Ureter (tissue), 1 donor: ENCODE measurements around the gene EMP2. TPM values are rescaled to one million over a fixed set of nuclear protein-coding genes. Genes with fewer than 3 reads are reported as not detected.
A peak's percentile ranks its signal among the peaks of the same experiment; 100 is the strongest.

Experiments
- DNase-seq: peaks from one replicate; pipeline ENCODE4 v3.0.0-alpha.2; 2020; ENCODE audit warnings: low spot score
- total RNA-seq: library from RNA; stranded (reverse); gene quantifications from one replicate; pipeline ENCODE4 v1.2.4, GENCODE V29; 2023
- donor health status: DM: yes; HTN: yes; CAD: no.

EMP2 gene
- total RNA-seq, 1 donor from 2014 or later: 174 TPM

- DNase-seq: no peak
These were observed 30.2 kb upstream of the EMP2 start for GRCh38 chr16:10610499-10611184.

GRCh38 chr16:10609402-10609774 is 29.0 kb upstream of the EMP2 start:
- no peak for DNase-seq

GRCh38 chr16:10608687-10609401 is 28.4 kb upstream of the EMP2 start:
- no peak for DNase-seq

- DNase-seq: no peak
These were observed 26.8 kb upstream of the EMP2 start for GRCh38 chr16:10607157-10607556.

- DNase-seq: no peak
These were observed 26.2 kb upstream of the EMP2 start for GRCh38 chr16:10606607-10607006.

- DNase-seq: no peak
These were observed 25.2 kb upstream of the EMP2 start for GRCh38 chr16:10605636-10606035.

- DNase-seq: no peak
These were observed 21.3 kb upstream of the EMP2 start for GRCh38 chr16:10601444-10602408.

GRCh38 chr16:10600782-10601443 is 20.5 kb upstream of the EMP2 start:
- DNase-seq: no peak

GRCh38 chr16:10599626-10600025 is 19.2 kb upstream of the EMP2 start:
- DNase-seq: no peak

- peak; percentile 70 for DNase-seq
These were observed 17.8 kb upstream of the EMP2 start for GRCh38 chr16:10598157-10598556.

GRCh38 chr16:10597187-10597601 is 16.8 kb upstream of the EMP2 start:
- DNase-seq: no peak

GRCh38 chr16:10594312-10594950 is 14.0 kb upstream of the EMP2 start:
- peak; percentile 92 for DNase-seq

GRCh38 chr16:10592611-10593010 is 12.2 kb upstream of the EMP2 start:
- DNase-seq: no peak

- DNase-seq: no peak
These were observed 9.9 kb upstream of the EMP2 start for GRCh38 chr16:10590342-10590741.

- no peak for DNase-seq
These were observed 8.7 kb upstream of the EMP2 start for GRCh38 chr16:10589109-10589508.

- DNase-seq: no peak
These were observed 7.2 kb upstream of the EMP2 start for GRCh38 chr16:10587622-10588021.

GRCh38 chr16:10584981-10585438 is 4.6 kb upstream of the EMP2 start:
- no peak for DNase-seq

- no peak for DNase-seq
These were observed 2.9 kb upstream of the EMP2 start for GRCh38 chr16:10583269-10583668.

GRCh38 chr16:10581507-10581906 is 1.1 kb upstream of the EMP2 start:
- no peak for DNase-seq

GRCh38 chr16:10580883-10581247 is 467 bp upstream of the EMP2 start:
- DNase-seq: no peak

- DNase-seq: no peak
These were observed 828 bp downstream of the EMP2 start for GRCh38 chr16:10579575-10579964.
